ENCODE data around the gene GPC4. TPM values are rescaled to one million over a fixed set of nuclear protein-coding genes. Genes with fewer than 3 reads are reported as not detected.

Gene GPC4
- total and polyA plus RNA-seq, 10 of the 15 experiments (the other 5 are each of a cell fraction or from before 2014, with no cell fraction given), result 0.04 to 5.8 (median 0.13) TPM

- POLR2A ChIA-PET, result interaction anchor here (1.2 kb wide), 1 partner anchor 9 kb away, joined by 3 read pairs; no protein-coding TSS in a partner anchor
These were observed 89.9 kb downstream of the GPC4 start for GRCh38 chrX:133325422-133325821.

More at GRCh38 chrX:133325422-133325821, 89.9 kb downstream of the GPC4 start:
- no peaks in the 10 kb centered on the region for H3K79me2 ChIP-seq (ENCODE audit: control insufficient read depth, insufficient read depth, low read length)
- intact Hi-C loops (cut with micrococcal nuclease; ENCODE audit: unreplicated experiment), result no loop called here
- no peak overlapping the region for H3K4me2 ChIP-seq (ENCODE audit: control insufficient read depth, insufficient read depth)
- no peaks in the 10 kb centered on the region for H4K20me1 ChIP-seq (ENCODE audit: control insufficient read depth, insufficient read depth)
- FAIRE-seq (no peak), ATAC-seq (no peak), DNase-seq (ENCODE audit: low read depth, low spot score) (no peak)
- TF ChIP-seq CUX1 (IDR thresholded peaks at IDR 0.05; ENCODE audit: insufficient replicate concordance, low read depth, low read length) (no peak), SIX5 (IDR thresholded peaks at IDR 0.05; ENCODE audit: low read depth, low read length, severe bottlenecking) (no peak), USF2 (IDR thresholded peaks at IDR 0.05; ENCODE audit: borderline replicate concordance, low read depth, low read length) (no peak), IRF5 (IDR thresholded peaks at IDR 0.05; ENCODE audit: borderline replicate concordance) (no peak)
- H3K4me3 ChIP-seq, result no peak overlapping the region
- no peak overlapping the region for H3K9ac ChIP-seq (ENCODE audit: control insufficient read depth, insufficient read depth, low read length)
- SMC1A ChIA-PET (ENCODE audit: uncharacterized antibody, unreplicated experiment), result interaction anchor here (1.0 to 5.1 kb wide), 11 partner anchors 11 to 344 kb away, joined by 3 to 36 read pairs (median 3); no protein-coding TSS in a partner anchor
- H3K9me3 ChIP-seq (replicated peaks; ENCODE audit: control insufficient read depth, insufficient read depth, low read length), result no peaks in the 10 kb centered on the region
- no TSS peak for BruUV-seq (replicated peaks)
- RAD21 ChIA-PET (ENCODE audit: unreplicated experiment), result interaction anchor here (0.5 to 2.0 kb wide), 4 partner anchors 9 to 343 kb away, joined by 3 to 10 read pairs (median 4); no protein-coding TSS in a partner anchor
- H3K27me3 ChIP-seq (replicated peaks in 1 of 2; ENCODE audit: control insufficient read depth in 2 of 2, insufficient read depth in 2 of 2, low read length in 1 of 2), result no peaks in the 10 kb centered on the region
- in situ Hi-C loops (cut with MboI), result no loop called here
- H3K36me3 ChIP-seq (ENCODE audit: control insufficient read depth in 2 of 2, insufficient read depth in 2 of 2, low read length in 1 of 2), result no peaks in the 10 kb centered on the region
- no peaks in the 10 kb centered on the region for H3K4me1 ChIP-seq (ENCODE audit: control insufficient read depth, insufficient read depth, low read length)
- CTCF ChIA-PET, result interaction anchor here (1.0 to 3.6 kb wide), 3 partner anchors 10 to 38 kb away, joined by 3 to 23 read pairs (median 4); no protein-coding TSS in a partner anchor
- H3K27ac ChIP-seq (ENCODE audit: control insufficient read depth, insufficient read depth), result no peak overlapping the region
- H2AFZ ChIP-seq (ENCODE audit: control insufficient read depth, low read depth, low read length), result no peak overlapping the region
